Mesothelial cell of epicardium (in vitro differentiated cells): Measurements from ENCODE around the gene ERMARD. TPM values are rescaled to one million over a fixed set of nuclear protein-coding genes. Genes with fewer than 3 reads are reported as not detected.

Experiments used
- DNase-seq, 2 experiments: peaks; one replicate each; pipeline ENCODE4 v3.0.0; 2021; ENCODE audit warnings: low spot score in 2 of 2; ENCODE audit not compliant: unreplicated experiment in 2 of 2
- H3K27ac Mint-ChIP-seq: 2 replicates; pipeline ENCODE4 v1.8.0; 2021; ENCODE audit warnings: mixed read lengths
- H3K27me3 Mint-ChIP-seq: 2 replicates; pipeline ENCODE4 v1.8.0; 2021; ENCODE audit warnings: low read depth, mixed read lengths
- H3K36me3 Mint-ChIP-seq: 2 replicates; pipeline ENCODE4 v1.8.0; 2021; ENCODE audit warnings: mixed read lengths
- H3K4me1 Mint-ChIP-seq: 2 replicates; pipeline ENCODE4 v1.8.0; 2021; ENCODE audit warnings: mixed read lengths
- H3K4me3 Mint-ChIP-seq: 2 replicates; pipeline ENCODE4 v1.8.0; 2021; ENCODE audit warnings: mild to moderate bottlenecking, moderate library complexity, mixed read lengths
- H3K9me3 Mint-ChIP-seq: 2 replicates; pipeline ENCODE4 v1.8.0; 2021; ENCODE audit warnings: mixed read lengths
- total RNA-seq: library from RNA; stranded (reverse); gene quantifications from 3 replicates; pipeline ENCODE4 v1.2.1, GENCODE V29; 2021
- TF ChIP-seq, protein P1 (sequence below): fragments of 200-600 bp; sonication (generic); IDR thresholded peaks from one replicate; pipeline ENCODE4 v1.5.0; 2021; ENCODE audit warnings: antibody characterized with exemption; ENCODE audit not compliant: unreplicated experiment

Gene ERMARD
- total RNA-seq, 1 donor from 2014 or later, result 45.6 TPM

DNA sequence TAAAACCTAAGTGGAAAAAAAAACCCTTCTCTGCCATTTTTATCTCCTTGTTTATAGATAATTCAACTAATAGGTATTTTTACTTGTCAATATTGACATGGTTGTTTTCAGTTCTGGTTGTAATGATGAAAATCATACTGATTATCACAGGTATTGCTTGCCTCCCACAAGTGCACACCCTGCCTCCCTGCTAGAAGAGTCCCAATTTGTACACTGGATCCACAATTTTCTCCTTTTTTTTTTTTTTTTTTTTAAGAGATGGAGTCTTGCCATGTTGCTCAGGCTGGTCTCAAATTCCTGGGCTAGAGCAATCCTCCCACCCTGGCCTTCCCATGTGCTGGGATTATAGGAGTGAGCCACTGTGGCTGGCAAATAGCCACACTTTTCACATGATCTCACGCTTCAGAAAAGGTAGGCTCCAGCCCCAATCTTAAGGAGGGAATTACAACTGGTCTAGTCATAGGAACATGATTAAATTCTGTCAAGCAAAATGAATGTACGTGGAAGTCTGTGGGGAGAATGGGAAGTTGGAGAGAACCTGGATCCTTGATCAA lies 12.4 kb upstream of the ERMARD start:
- Mint-ChIP-seq H3K4me3 (no peak overlapping the region), H3K27ac (no peak overlapping the region), H3K4me1 (peaks cover 6% of the 10 kb centered on the region), H3K9me3 (no peaks in the 10 kb centered on the region), H3K36me3 (no peaks in the 10 kb centered on the region), H3K27me3 (peaks cover 10% of the 10 kb centered on the region)
- no peak for DNase-seq
- TF ChIP-seq, protein P1, sequence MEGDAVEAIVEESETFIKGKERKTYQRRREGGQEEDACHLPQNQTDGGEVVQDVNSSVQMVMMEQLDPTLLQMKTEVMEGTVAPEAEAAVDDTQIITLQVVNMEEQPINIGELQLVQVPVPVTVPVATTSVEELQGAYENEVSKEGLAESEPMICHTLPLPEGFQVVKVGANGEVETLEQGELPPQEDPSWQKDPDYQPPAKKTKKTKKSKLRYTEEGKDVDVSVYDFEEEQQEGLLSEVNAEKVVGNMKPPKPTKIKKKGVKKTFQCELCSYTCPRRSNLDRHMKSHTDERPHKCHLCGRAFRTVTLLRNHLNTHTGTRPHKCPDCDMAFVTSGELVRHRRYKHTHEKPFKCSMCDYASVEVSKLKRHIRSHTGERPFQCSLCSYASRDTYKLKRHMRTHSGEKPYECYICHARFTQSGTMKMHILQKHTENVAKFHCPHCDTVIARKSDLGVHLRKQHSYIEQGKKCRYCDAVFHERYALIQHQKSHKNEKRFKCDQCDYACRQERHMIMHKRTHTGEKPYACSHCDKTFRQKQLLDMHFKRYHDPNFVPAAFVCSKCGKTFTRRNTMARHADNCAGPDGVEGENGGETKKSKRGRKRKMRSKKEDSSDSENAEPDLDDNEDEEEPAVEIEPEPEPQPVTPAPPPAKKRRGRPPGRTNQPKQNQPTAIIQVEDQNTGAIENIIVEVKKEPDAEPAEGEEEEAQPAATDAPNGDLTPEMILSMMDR, result no peak

DNA sequence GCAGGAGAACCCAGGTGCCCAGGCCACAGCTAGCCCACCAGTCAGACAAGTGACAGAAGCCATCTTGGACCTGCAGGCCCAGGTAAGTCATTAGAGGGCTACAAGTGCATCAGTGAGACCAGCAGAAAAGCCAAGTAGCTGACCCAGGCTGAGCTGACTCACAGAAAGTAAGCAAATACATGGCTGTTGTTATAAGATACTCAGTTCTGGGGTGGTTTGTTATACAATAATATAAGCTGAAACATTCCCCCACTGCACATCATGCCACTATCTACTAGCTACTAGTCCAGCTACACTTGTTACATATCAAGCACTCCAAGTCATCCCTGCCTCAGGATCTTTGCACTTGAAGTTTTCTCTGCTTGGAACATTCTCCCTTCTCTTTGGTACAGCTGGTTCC lies 10.1 kb upstream of the ERMARD start:
- TF ChIP-seq, protein P1, result no peak
- Mint-ChIP-seq H3K36me3 (peaks cover 3% of the 10 kb centered on the region), H3K4me3 (no peak overlapping the region)

DNA sequence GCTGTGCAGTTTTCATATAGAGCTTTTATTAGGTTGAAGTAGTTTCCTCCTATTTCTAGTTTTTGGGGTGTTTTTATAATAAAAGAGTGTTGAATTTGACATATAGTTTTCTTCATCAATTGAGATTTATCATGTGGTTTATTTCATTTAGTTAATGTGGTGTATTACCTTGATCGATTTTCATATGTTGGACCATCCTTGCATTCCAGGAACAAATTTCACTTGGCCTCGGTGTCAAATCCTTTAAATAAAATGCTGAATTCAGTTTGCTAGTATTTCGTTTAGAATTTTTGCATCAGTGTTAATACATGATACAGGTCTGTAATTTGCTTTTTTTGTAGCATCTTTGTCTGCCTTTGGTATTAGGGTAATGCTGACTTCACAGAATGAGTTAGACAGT lies 6.0 kb upstream of the ERMARD start:
- no peak for DNase-seq
- Mint-ChIP-seq H3K27me3 (no peaks in the 10 kb centered on the region), H3K27ac (no peak overlapping the region), H3K9me3 (peaks cover 27% of the 10 kb centered on the region), H3K4me1 (peaks cover 9% of the 10 kb centered on the region), H3K4me3 (no peak overlapping the region), H3K36me3 (peaks cover 10% of the 10 kb centered on the region)
- TF ChIP-seq, protein P1, result no peak

More for the DNA sequence above, 10.1 kb upstream of the ERMARD start:
- H3K27ac Mint-ChIP-seq, result no peak overlapping the region
- H3K4me1 Mint-ChIP-seq, result peaks cover 6% of the 10 kb centered on the region
- peaks cover 11% of the 10 kb centered on the region for H3K9me3 Mint-ChIP-seq
- no peaks in the 10 kb centered on the region for H3K27me3 Mint-ChIP-seq
- no peak for DNase-seq

DNA sequence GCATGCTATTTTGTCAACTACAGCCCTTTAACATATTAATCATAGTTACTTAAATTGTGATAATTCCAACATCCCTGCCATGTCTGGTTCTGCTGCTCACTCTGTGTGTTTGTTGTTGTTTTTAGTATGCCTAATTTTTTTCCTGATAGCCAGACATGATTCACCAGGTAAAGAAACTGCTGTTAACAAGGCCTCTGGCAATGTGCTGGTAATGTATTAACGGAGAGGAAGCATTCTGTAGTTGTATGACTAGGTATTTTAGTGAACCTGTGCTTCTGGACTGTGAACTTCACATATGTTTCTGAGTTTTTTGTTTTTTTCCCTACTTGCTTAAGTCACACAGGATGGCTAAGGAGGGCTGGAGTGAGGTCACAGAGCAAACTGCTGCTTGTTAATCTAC lies 4.9 kb upstream of the ERMARD start:
- Mint-ChIP-seq H3K4me1 (peaks cover 17% of the 10 kb centered on the region), H3K27ac (no peak overlapping the region), H3K27me3 (no peaks in the 10 kb centered on the region), H3K36me3 (peaks cover 10% of the 10 kb centered on the region), H3K9me3 (peaks cover 27% of the 10 kb centered on the region), H3K4me3 (no peak overlapping the region)
- TF ChIP-seq, protein P1, result no peak
- DNase-seq, result no peak

DNA sequence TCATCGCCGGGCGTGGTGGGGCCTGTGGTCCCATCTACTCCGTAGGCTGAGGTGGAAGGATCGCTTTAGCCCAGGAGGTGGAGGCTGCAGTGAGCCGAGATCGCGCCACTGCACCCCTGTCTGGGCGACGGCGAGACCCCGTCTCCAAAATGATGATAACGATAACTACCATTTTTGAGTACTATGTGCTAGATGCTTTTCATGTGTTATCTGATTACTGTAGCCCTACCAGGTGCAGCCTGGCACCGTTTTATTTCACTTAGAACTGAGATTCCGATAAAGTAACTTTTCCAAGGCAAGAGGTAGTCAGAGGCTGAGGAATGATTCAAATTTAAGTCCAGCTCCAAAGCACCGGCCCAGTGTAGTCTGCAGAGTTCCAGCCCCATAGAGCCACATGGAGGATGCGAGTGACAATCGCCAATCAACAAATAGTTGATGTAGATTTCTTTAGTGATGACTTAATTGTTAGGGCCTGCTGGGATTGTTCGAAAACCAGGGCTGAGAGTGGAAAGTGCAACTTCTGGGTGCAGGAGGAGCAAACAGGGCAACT lies 727 bp downstream of the ERMARD start:
- Mint-ChIP-seq H3K4me3 (peak overlapping the region; percentile 87), H3K4me1 (peaks cover 35% of the 10 kb centered on the region), H3K9me3 (peaks cover 10% of the 10 kb centered on the region), H3K27me3 (no peaks in the 10 kb centered on the region), H3K27ac (peak overlapping the region; percentile 97), H3K36me3 (peaks cover 10% of the 10 kb centered on the region)
- DNase-seq, result no peak
- TF ChIP-seq, protein P1, result no peak
